HG03280 (cell line): Measurements from ENCODE around the gene INO80D.
"Not testable (repeated sequence)": the region's sequence is repeated elsewhere in the genome, so short reads cannot be mapped to it uniquely, and the experiment has no call there.

ENCODE experiments used
- ATAC-seq: cut with Tn5 transposase; IDR thresholded peaks from one replicate; pipeline ENCODE4 v1.9.1; 2021; ENCODE audit warnings: mild to moderate bottlenecking, moderate library complexity; ENCODE audit not compliant: unreplicated experiment

Gene INO80D

GRCh38 chr2:205986334-205986733 lies 99.6 kb downstream of the INO80D start:
- ATAC-seq = not testable (repeated sequence)

- ATAC-seq = no peak
Measured at GRCh38 chr2:205984381-205984780, 101.6 kb downstream of the INO80D start.

GRCh38 chr2:205982776-205983327 lies 103.1 kb downstream of the INO80D start:
- no peak for ATAC-seq

GRCh38 chr2:205978728-205979127 lies 107.2 kb downstream of the INO80D start:
- not testable (repeated sequence) for ATAC-seq

DNA sequence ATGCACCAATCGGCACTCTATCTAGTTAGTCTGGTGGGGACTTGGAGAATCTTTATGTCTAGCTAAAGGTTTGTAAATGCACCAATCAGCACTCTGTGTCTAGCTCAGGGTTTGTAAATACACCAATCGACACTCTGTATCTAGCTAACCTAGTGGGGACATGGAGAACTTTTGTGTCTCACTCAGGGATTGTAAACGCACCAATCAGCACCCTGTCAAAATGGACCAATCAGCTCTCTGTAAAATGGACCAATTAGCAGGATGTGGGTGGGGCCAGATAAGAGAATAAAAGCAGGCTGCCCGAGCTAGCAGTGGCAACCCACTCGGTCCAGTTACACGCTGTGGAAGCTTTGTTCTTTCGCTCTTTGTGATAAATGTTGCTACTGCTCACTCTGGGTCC lies 108.3 kb downstream of the INO80D start:
- ATAC-seq = not testable (repeated sequence)

GRCh38 chr2:205976934-205977659 lies 108.9 kb downstream of the INO80D start:
- not testable (repeated sequence) for ATAC-seq

GRCh38 chr2:205976120-205976814 lies 109.7 kb downstream of the INO80D start:
- no peak for ATAC-seq

DNA sequence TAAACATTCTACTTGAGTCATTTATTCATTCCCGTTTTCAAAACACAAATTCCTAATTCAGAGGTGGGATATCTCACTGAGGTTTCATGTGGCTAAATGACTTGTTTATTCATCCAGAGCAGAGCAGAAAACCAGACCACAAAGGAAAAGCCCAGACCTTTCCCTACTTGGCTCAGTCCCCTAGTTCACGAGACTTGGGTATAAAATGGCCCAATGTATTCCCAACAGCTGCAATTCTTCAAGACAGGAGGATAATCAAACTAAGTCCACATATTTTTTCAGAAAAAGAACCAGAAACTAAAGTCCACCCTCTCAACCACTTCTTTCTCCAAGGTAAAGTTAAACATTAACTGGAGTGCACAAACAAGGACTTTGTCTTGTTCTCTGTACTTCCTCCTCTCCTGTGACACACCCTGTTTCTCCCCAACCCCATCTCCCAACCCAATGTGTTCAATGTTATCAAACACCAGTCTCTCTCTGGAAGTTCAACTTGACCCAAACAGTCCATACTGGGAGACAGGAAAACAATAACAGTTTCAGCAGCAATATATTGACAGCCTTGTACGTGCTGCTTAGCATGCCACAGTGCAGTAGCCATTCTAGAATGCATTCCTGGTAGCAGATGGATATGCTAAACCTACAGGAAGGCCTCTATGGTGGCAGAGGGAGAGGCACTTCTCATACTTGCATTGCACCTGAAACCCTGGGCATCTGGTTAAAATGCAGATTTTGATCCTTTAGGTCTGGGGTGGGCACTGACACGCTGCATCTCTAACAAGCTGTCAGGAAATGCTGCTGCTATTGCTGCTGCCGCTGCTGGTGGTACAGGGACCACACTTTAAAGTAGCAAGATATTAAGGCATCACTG lies 110.7 kb downstream of the INO80D start:
- peak; percentile 57 for ATAC-seq

GRCh38 chr2:205972113-205972512 lies 113.9 kb downstream of the INO80D start:
- ATAC-seq = no peak

DNA sequence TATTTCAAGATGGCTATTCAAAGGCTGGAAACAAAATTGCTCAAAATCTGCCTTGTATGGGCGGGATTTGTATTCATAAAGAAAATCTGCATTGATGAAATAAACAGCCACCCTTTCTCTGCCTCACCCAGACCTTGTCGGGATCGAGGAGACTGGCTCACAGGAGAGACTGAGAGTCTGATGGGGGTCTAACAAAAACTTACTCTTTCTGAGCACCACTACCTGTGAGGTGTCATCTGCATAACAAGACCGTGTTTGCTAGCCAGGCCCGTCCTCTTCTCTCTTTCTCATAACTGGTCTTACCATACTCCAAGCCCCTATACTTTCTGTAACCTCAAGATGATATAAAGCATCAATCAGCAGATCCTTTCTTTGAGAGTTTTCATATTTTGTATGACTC lies 115.6 kb downstream of the INO80D start:
- no peak for ATAC-seq

DNA sequence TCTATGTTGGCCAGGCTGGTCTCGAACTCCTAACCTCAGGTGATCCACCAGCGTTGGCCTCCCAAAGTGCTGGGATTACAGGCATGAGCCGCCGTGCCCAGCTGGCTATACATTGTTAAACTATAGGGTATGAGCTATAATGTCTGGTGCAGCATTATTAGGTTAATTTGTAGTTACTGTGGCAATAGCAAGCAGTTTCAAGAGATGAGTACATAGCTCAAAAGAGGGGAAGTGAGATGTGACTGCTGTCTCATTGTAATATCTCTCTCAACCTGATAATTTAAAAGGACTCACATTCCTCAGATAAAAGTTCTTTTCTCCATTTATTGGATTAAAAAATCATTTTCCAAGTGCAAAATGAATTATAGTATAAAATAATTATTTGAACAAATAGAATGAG lies 116.4 kb downstream of the INO80D start:
- ATAC-seq = no peak

GRCh38 chr2:205967391-205968075 lies 118.4 kb downstream of the INO80D start:
- no peak for ATAC-seq

DNA sequence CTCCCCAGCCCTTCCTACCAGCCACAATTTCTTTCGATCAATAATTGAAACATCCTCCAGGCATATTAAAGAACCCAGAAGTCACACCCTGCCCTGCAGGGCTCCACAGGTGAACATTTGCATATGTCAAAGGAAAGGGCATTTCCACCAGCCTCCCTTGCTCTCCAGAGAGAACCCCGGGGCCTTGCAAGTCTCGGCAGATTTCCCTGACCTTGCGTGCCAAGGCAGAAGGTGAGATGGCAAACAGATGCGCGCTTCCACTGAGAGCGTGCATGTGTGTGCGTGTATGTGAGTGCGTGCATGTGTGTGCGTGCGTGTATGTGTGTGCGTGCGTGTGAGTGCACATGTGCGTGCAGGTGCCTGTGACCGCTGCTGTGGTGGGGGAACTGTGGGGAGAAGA lies 120.3 kb downstream of the INO80D start:
- ATAC-seq = no peak

- ATAC-seq = no peak
Measured at GRCh38 chr2:205964111-205964761, 121.7 kb downstream of the INO80D start.

DNA sequence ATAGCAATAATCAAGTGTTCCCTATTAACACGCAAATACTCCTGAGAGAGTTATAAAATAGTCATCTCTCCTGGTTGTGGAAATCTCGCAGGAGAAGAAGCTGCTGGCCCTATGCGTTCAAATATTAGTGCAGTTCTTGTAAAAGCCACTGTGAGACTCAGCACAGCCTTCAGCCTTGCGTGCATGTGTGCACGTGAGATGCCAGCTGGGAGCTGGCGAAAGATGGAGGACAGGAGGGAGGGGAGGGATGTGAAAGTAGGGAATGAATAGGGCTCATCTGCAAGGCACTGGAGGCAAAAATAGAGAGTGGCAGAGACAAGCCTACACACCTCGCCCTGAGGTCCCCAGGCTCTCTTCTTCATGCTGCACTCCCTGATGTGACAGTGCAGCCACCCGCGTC lies 126.5 kb downstream of the INO80D start:
- ATAC-seq = no peak

- no peak for ATAC-seq
Measured at GRCh38 chr2:205957452-205958154, 128.4 kb downstream of the INO80D start.

DNA sequence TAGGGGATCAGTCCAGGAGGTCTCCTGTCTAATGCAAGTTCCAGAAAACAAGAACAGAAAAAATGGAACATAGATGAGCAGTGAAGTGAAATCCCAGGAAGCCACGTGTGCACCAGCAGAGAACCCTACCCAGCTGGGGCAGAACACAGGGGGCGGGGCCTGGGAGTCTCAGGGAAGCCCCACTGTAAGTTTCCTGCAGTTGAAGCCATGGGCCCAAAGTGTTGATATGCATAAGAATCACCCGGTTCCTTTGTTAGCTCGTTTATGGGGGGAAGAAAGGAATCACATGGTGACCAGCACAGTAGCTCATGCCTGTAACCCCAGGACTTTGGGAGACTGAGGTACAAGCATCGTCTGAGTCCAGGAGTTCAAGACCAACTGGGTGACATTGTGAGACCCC lies 131.3 kb downstream of the INO80D start:
- ATAC-seq = no peak

- no peak for ATAC-seq
Measured at GRCh38 chr2:205952282-205952681, 133.7 kb downstream of the INO80D start.

DNA sequence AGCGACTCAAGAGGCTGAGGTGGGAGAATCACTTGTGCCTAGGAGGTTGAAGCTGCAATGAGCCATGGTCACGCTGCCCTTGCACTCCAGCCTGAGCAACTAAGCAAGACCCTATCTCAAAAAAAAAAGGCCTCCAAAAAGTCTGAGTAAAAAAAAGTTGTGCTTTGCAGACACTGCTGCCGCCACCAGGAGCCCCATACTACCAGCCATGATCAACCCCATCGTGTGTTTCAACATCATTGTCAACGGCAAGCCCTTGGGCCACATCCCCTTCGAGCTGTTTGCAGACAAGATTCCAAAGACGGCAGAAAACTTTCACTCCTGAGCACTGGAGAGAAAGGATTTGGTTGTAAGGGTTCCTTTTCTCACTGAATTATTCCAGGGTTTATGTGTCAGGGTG lies 137.1 kb downstream of the INO80D start:
- no peak for ATAC-seq

DNA sequence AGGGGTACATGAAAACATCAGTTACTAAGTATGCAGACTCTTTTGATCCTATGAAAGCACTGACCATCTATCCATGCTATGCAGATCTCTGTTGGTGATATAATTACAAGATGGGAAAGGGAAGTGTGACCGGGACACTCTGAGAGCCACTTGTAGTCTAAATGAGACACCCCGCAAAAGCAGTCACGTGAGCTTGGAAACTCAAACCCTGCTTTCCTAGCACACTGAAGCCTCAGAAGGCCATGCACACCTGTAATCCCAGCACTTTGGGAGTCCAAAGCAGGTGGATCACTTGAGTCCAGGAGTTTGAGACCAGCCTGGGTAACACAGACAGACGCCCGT lies 137.5 kb downstream of the INO80D start:
- ATAC-seq = no peak
